ENCODE results near the gene OSBPL9. TPM values are rescaled to one million over a fixed set of nuclear protein-coding genes. Genes with fewer than 3 reads are reported as not detected.

The OSBPL9 gene
- polyA plus RNA-seq, 1 donor (not counting 4 experiments of a cell fraction or from before 2014, with no cell fraction given) = 62.7 TPM

DNA sequence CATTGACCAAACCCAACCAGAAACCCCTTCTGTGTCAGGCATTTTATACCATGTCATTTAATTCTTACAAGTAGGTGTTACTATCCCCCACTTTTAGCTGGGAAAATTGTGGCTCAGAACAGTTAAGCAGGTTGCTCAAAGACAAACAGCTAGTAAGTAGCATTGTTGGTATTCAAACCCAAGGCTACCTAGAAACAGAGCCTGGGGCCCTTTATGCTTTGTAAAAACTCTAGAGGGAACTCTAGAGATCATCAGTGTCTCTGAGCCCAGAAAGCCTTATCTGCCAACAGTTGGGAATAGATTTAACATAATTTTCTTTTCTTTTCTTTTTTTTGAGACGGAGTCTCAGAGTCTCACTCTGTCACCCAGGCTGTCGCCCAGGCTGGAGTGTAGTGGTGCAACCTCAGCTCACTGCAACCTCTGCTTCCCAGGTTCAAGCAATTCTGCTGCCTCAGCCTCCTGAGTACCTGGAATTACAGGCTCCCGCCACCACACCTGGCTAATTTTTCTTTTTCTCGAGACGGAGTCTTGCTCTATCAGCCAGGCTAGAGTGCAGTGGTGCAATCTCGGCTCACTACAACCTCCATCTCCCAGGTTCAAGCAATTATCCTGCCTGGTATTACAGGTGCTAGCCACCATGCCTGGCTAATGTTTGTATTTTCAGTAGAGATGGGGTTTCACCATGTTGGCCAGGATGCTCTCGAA lies 48.5 kb upstream of the OSBPL9 start:
- no peaks in the 10 kb centered on the region for H4K20me1 ChIP-seq (ENCODE audit: control insufficient read depth, extremely low read depth, insufficient read depth, low read length)
- no peaks in the 10 kb centered on the region for H3K79me2 ChIP-seq (ENCODE audit: control insufficient read depth, insufficient read depth, low read length)
- dilution Hi-C loops (cut with MboI; ENCODE audit: extremely low pct_ligation_motif_present, low sequenced_read_pairs) = no loop called here
- TF ChIP-seq CTCF (optimal IDR thresholded peaks at IDR 0.05 in 1 of 3, IDR thresholded peaks at IDR 0.05 in 1 of 3, conservative IDR thresholded peaks at IDR 0.05 in 1 of 3; ENCODE audit: extremely low read depth in 1 of 3, insufficient read depth in 2 of 3, low read length in 3 of 3) = no peak
- TF ChIP-seq EZH2 (IDR thresholded peaks at IDR 0.05; ENCODE audit: low read length) = no peak
- H2AFZ ChIP-seq (ENCODE audit: control insufficient read depth, low read length) = no peak overlapping the region
- no peaks in the 10 kb centered on the region for H3K9me3 ChIP-seq (ENCODE audit: control insufficient read depth, low read depth, low read length)
- H3K4me1 ChIP-seq (ENCODE audit: control insufficient read depth, extremely low read depth, insufficient read depth, low read length) = peaks cover 50% of the 10 kb centered on the region
- H3K27me3 ChIP-seq (ENCODE audit: control insufficient read depth, extremely low read depth, insufficient read depth, low read length) = no peaks in the 10 kb centered on the region
- no peak overlapping the region for H3K9ac ChIP-seq (ENCODE audit: control insufficient read depth, extremely low read depth, insufficient read depth, low read length)
- no peak for FAIRE-seq
- no peak overlapping the region for H3K4me3 ChIP-seq (ENCODE audit: control insufficient read depth in 2 of 3, extremely low read depth in 1 of 3, insufficient read depth in 2 of 3, low read depth in 1 of 3, low read length in 3 of 3)
- H3K27ac ChIP-seq (ENCODE audit: control insufficient read depth, insufficient read depth, low read length) = no peak overlapping the region
- no peaks in the 10 kb centered on the region for H3K36me3 ChIP-seq (ENCODE audit: control insufficient read depth in 2 of 2, extremely low read depth in 1 of 2, insufficient read depth in 2 of 2, low read length in 2 of 2)
- no peaks in the 10 kb centered on the region for H3K9me1 ChIP-seq (ENCODE audit: control insufficient read depth, extremely low read depth, insufficient read depth, low read length)
- DNase-seq (ENCODE audit: low read depth, low spot score) = no peak
- no peak overlapping the region for H3K4me2 ChIP-seq (ENCODE audit: control insufficient read depth, extremely low read depth, insufficient read depth, low read depth, low read length)

- Histone ChIP-seq H4K20me1 (ENCODE audit: control insufficient read depth, extremely low read depth, insufficient read depth, low read length) (no peaks in the 10 kb centered on the region), H3K27me3 (ENCODE audit: control insufficient read depth, extremely low read depth, insufficient read depth, low read length) (no peaks in the 10 kb centered on the region), H3K4me3 (ENCODE audit: control insufficient read depth in 2 of 3, extremely low read depth in 1 of 3, insufficient read depth in 2 of 3, low read depth in 1 of 3, low read length in 3 of 3) (peak overlapping the region in 2 of 3 experiments; percentile 8 to 9), H3K4me1 (ENCODE audit: control insufficient read depth, extremely low read depth, insufficient read depth, low read length) (peaks cover 44% of the 10 kb centered on the region), H3K4me2 (ENCODE audit: control insufficient read depth, extremely low read depth, insufficient read depth, low read depth, low read length) (peak overlapping the region; percentile 65), H3K9me3 (ENCODE audit: control insufficient read depth, low read depth, low read length) (no peaks in the 10 kb centered on the region), H3K36me3 (ENCODE audit: control insufficient read depth in 2 of 2, extremely low read depth in 1 of 2, insufficient read depth in 2 of 2, low read length in 2 of 2) (no peaks in the 10 kb centered on the region), H3K9ac (ENCODE audit: control insufficient read depth, extremely low read depth, insufficient read depth, low read length) (peak overlapping the region; percentile 31), H3K9me1 (ENCODE audit: control insufficient read depth, extremely low read depth, insufficient read depth, low read length) (no peaks in the 10 kb centered on the region), H3K79me2 (ENCODE audit: control insufficient read depth, insufficient read depth, low read length) (no peaks in the 10 kb centered on the region), H3K27ac (ENCODE audit: control insufficient read depth, insufficient read depth, low read length) (peak overlapping the region; percentile 64), H2AFZ (ENCODE audit: control insufficient read depth, low read length) (peak overlapping the region; percentile 60)
- peak; percentile 92 for DNase-seq (ENCODE audit: low read depth, low spot score)
- TF ChIP-seq CTCF (optimal IDR thresholded peaks at IDR 0.05 in 1 of 3, IDR thresholded peaks at IDR 0.05 in 1 of 3, conservative IDR thresholded peaks at IDR 0.05 in 1 of 3; ENCODE audit: extremely low read depth in 1 of 3, insufficient read depth in 2 of 3, low read length in 3 of 3) (peak; percentile 18 to 21 (median 19)), EZH2 (IDR thresholded peaks at IDR 0.05; ENCODE audit: low read length) (no peak)
- dilution Hi-C loops (cut with MboI; ENCODE audit: extremely low pct_ligation_motif_present, low sequenced_read_pairs) = no loop called here
- peak; percentile 96 for FAIRE-seq
Measured at GRCh38 chr1:51569284-51570062, 47.4 kb upstream of the OSBPL9 start.

Measured in keratinocyte (primary cell).